Activated CD8-positive, alpha-beta memory T cell treated with anti-CD3 and anti-CD28 coated beads for 36 hours (primary cell): Measurements from ENCODE around the gene LTBP1. TPM values are rescaled to one million over a fixed set of nuclear protein-coding genes. Genes with fewer than 3 reads are reported as not detected.
"Not testable (repeated sequence)": the region's sequence is repeated elsewhere in the genome, so short reads cannot be mapped to it uniquely, and the experiment has no call there.

Experiments
- CTCF ChIA-PET: fragments of 350-600 bp; sonication (Branson Sonifier 250); formaldehyde crosslinking; loops from one replicate; lab custom pipeline; 2021; ENCODE audit warnings: antibody characterized with exemption; lab: Charles Lee
- POLR2A ChIA-PET: fragments of 350-600 bp; sonication (Branson Sonifier 250); formaldehyde crosslinking; loops from one replicate; lab custom pipeline; 2021; ENCODE audit warnings: antibody characterized with exemption; lab: Charles Lee
- total RNA-seq, 2 experiments: library from RNA; stranded (reverse); gene quantifications; one replicate each; pipeline ENCODE4 v1.2.3, GENCODE V29; 2021

Gene LTBP1
- total RNA-seq, 2 experiments from 2014 or later: 0.11 to 0.15 TPM

GRCh38 chr2:33225350-33225749 is 278.6 kb downstream of the LTBP1 start:
- POLR2A ChIA-PET: no interaction called here
- CTCF ChIA-PET: no interaction called here

GRCh38 chr2:33226546-33226945 is 279.8 kb downstream of the LTBP1 start:
- ChIA-PET CTCF (no interaction called here), POLR2A (no interaction called here)

- ChIA-PET CTCF (no interaction called here), POLR2A (no interaction called here)
These were observed 282.9 kb downstream of the LTBP1 start for GRCh38 chr2:33229646-33230045.

GRCh38 chr2:33230195-33230594 is 283.4 kb downstream of the LTBP1 start:
- CTCF ChIA-PET: no interaction called here
- POLR2A ChIA-PET: no interaction called here

- ChIA-PET POLR2A (no interaction called here), CTCF (no interaction called here)
These were observed 284.1 kb downstream of the LTBP1 start for GRCh38 chr2:33230842-33231241.

GRCh38 chr2:33235559-33235958 is 288.8 kb downstream of the LTBP1 start:
- CTCF ChIA-PET, POLR2A ChIA-PET: not testable (repeated sequence)

- ChIA-PET POLR2A (no interaction called here), CTCF (no interaction called here)
These were observed 290.0 kb downstream of the LTBP1 start for GRCh38 chr2:33236482-33237385.

GRCh38 chr2:33238111-33238510 is 291.4 kb downstream of the LTBP1 start:
- ChIA-PET CTCF (no interaction called here), POLR2A (no interaction called here)

GRCh38 chr2:33240178-33240577 is 293.4 kb downstream of the LTBP1 start:
- ChIA-PET CTCF (no interaction called here), POLR2A (no interaction called here)

GRCh38 chr2:33241072-33241471 is 294.3 kb downstream of the LTBP1 start:
- ChIA-PET POLR2A (no interaction called here), CTCF (no interaction called here)

GRCh38 chr2:33241581-33241980 is 294.8 kb downstream of the LTBP1 start:
- ChIA-PET CTCF (no interaction called here), POLR2A (no interaction called here)

GRCh38 chr2:33242845-33243244 is 296.1 kb downstream of the LTBP1 start:
- CTCF ChIA-PET: no interaction called here
- POLR2A ChIA-PET: no interaction called here

GRCh38 chr2:33246432-33246831 is 299.7 kb downstream of the LTBP1 start:
- CTCF ChIA-PET: interaction anchor here (0.6 kb wide), 1 partner anchor 169 kb away, joined by 3 read pairs; no protein-coding TSS in a partner anchor
- POLR2A ChIA-PET: no interaction called here

- ChIA-PET CTCF (no interaction called here), POLR2A (no interaction called here)
These were observed 300.6 kb downstream of the LTBP1 start for GRCh38 chr2:33247365-33247764.

GRCh38 chr2:33250417-33251029 is 303.8 kb downstream of the LTBP1 start:
- CTCF ChIA-PET: no interaction called here
- POLR2A ChIA-PET: no interaction called here

- POLR2A ChIA-PET: no interaction called here
These were observed 309.5 kb downstream of the LTBP1 start for GRCh38 chr2:33256162-33256755.

GRCh38 chr2:33258387-33258786 is 311.6 kb downstream of the LTBP1 start:
- CTCF ChIA-PET: no interaction called here

More at GRCh38 chr2:33256162-33256755, 309.5 kb downstream of the LTBP1 start:
- CTCF ChIA-PET: interaction anchor here (0.7 kb wide), 2 partner anchors 231 to 1349 kb away, joined by 3 read pairs; no protein-coding TSS in a partner anchor

GRCh38 chr2:33262097-33262496 is 315.3 kb downstream of the LTBP1 start:
- ChIA-PET POLR2A (no interaction called here), CTCF (no interaction called here)

More at GRCh38 chr2:33258387-33258786, 311.6 kb downstream of the LTBP1 start:
- POLR2A ChIA-PET: no interaction called here

- ChIA-PET POLR2A (no interaction called here), CTCF (interaction anchor here (0.9 kb wide), 1 partner anchor 107 kb away, joined by 3 read pairs; no protein-coding TSS in a partner anchor)
These were observed 318.0 kb downstream of the LTBP1 start for GRCh38 chr2:33264766-33265165.
